Vagina (tissue), 2 donors: ENCODE results near the gene RGS21.

Experiments used
- POLR2A ChIP-seq, 2 donors: fragments of 450-650 bp; IDR thresholded peaks; one replicate each; pipeline ENCODE4 v1.6.1; 2017; ENCODE audit warnings: antibody characterized with exemption in 2 of 2, mild to moderate bottlenecking in 2 of 2, moderate library complexity in 2 of 2
- TF ChIP-seq, protein P1 (sequence below), 3 experiments: fragments of 450-650 bp in 2 of 3; fragments of 200-600 bp in 1 of 3; sonication (generic) in 1 of 3; IDR thresholded peaks; one replicate each; pipeline ENCODE4 v1.5.1; 2017 to 2019; ENCODE audit warnings: antibody characterized with exemption in 3 of 3, mild to moderate bottlenecking in 2 of 3, moderate library complexity in 2 of 3

DNA sequence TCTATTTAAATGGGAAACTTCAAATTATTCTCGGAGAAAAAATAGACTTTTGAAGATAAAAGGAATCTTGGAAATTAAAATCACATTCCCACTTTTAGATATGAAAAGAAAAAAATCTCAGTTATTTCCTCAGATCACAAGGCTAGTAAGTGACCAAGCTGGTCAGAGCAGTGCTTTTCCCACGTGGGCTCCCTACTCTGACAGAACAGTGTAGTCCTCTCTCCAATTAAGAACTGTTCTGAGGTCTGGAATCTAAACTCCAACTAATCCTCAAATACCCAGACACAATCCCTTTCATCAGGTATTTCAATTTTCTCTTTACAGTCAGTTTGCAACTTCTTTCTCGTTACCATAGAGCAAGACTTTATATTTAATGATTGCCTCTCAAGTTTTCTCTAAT lies 50.6 kb downstream of the RGS21 start:
- TF ChIP-seq, protein P1, sequence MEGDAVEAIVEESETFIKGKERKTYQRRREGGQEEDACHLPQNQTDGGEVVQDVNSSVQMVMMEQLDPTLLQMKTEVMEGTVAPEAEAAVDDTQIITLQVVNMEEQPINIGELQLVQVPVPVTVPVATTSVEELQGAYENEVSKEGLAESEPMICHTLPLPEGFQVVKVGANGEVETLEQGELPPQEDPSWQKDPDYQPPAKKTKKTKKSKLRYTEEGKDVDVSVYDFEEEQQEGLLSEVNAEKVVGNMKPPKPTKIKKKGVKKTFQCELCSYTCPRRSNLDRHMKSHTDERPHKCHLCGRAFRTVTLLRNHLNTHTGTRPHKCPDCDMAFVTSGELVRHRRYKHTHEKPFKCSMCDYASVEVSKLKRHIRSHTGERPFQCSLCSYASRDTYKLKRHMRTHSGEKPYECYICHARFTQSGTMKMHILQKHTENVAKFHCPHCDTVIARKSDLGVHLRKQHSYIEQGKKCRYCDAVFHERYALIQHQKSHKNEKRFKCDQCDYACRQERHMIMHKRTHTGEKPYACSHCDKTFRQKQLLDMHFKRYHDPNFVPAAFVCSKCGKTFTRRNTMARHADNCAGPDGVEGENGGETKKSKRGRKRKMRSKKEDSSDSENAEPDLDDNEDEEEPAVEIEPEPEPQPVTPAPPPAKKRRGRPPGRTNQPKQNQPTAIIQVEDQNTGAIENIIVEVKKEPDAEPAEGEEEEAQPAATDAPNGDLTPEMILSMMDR (IDR thresholded peaks at IDR 0.05) = no peak
- no peak for TF ChIP-seq POLR2A (IDR thresholded peaks at IDR 0.05)
